PC-9 (cell line): ENCODE measurements around the gene NDNF.

Source experiments
- CTCF ChIP-seq: fragments of 200-600 bp; sonication (generic); conservative IDR thresholded peaks from 2 replicates; pipeline ENCODE4 v1.6.1; 2017; ENCODE audit warnings: mixed run types, antibody characterized with exemption, mild to moderate bottlenecking, moderate library complexity
- EZH2 ChIP-seq: fragments of 200-600 bp; sonication (generic); IDR thresholded peaks from 2 replicates; pipeline ENCODE4 v1.8.0; 2017; ENCODE audit warnings: antibody characterized with exemption, low read depth

- no peak for TF ChIP-seq CTCF
- no peak for TF ChIP-seq EZH2
Measured at GRCh38 chr4:121073004-121073435, 685 bp upstream of the NDNF start.
